ENCODE data around the gene MAP2K7.

The MAP2K7 gene

DNA sequence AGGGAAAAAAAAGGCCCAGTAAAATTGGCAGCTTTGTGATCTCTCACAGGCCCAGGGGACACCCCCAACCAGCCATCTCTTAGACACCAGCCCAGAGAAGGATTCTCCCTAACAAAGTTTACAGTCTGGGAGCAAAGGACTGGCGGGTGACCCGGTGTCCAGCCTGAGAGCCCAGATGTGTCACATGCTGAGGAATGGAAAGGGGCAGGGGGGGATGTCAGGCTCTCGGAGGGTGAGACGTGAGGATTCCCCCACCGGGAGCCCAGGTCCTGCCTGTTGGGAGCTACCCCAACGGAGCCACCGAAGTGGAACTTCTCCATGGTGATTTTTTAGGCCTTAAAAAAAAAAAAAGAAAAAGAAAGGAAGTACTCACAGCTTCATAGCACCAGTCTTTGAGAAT lies 27.1 kb downstream of the MAP2K7 start:
- TF ChIP-seq GLIS3 (CRISPR knock-in tag; IDR thresholded peaks at IDR 0.05) (no peak), SNAI2 (CRISPR knock-in tag; IDR thresholded peaks at IDR 0.05) (no peak), TOX (CRISPR knock-in tag; IDR thresholded peaks at IDR 0.05; ENCODE audit: borderline replicate concordance) (no peak), ZNF70 (CRISPR knock-in tag; IDR thresholded peaks at IDR 0.05) (no peak), ZNF565 (CRISPR knock-in tag; conservative IDR thresholded peaks at IDR 0.05; ENCODE audit: low read depth) (no peak), OSR1 (CRISPR knock-in tag; IDR thresholded peaks at IDR 0.05) (no peak), BACH2 (CRISPR knock-in tag; IDR thresholded peaks at IDR 0.05; ENCODE audit: borderline replicate concordance) (no peak), ESRRG (CRISPR knock-in tag; IDR thresholded peaks at IDR 0.05) (no peak), ZFP3 (CRISPR knock-in tag; IDR thresholded peaks at IDR 0.05) (no peak), TSHZ2 (CRISPR knock-in tag; IDR thresholded peaks at IDR 0.05) (no peak), ISL1 (CRISPR knock-in tag; IDR thresholded peaks at IDR 0.05) (no peak), ZC3H10 (CRISPR knock-in tag; IDR thresholded peaks at IDR 0.05) (no peak), PATZ1 (CRISPR knock-in tag; IDR thresholded peaks at IDR 0.05; ENCODE audit: borderline replicate concordance) (no peak), RARB (CRISPR knock-in tag; IDR thresholded peaks at IDR 0.05) (no peak), ZNF8 (CRISPR knock-in tag; IDR thresholded peaks at IDR 0.05) (no peak), ZFP30 (CRISPR knock-in tag; IDR thresholded peaks at IDR 0.05) (no peak), CSDC2 (CRISPR knock-in tag; IDR thresholded peaks at IDR 0.05) (no peak)
- TF ChIP-seq, protein P1, sequence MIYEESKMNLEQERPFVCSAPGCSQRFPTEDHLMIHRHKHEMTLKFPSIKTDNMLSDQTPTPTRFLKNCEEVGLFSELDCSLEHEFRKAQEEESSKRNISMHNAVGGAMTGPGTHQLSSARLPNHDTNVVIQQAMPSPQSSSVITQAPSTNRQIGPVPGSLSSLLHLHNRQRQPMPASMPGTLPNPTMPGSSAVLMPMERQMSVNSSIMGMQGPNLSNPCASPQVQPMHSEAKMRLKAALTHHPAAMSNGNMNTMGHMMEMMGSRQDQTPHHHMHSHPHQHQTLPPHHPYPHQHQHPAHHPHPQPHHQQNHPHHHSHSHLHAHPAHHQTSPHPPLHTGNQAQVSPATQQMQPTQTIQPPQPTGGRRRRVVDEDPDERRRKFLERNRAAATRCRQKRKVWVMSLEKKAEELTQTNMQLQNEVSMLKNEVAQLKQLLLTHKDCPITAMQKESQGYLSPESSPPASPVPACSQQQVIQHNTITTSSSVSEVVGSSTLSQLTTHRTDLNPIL (CRISPR knock-in tag; IDR thresholded peaks at IDR 0.05; ENCODE audit: low read depth), result no peak
- TF ChIP-seq, protein P2, sequence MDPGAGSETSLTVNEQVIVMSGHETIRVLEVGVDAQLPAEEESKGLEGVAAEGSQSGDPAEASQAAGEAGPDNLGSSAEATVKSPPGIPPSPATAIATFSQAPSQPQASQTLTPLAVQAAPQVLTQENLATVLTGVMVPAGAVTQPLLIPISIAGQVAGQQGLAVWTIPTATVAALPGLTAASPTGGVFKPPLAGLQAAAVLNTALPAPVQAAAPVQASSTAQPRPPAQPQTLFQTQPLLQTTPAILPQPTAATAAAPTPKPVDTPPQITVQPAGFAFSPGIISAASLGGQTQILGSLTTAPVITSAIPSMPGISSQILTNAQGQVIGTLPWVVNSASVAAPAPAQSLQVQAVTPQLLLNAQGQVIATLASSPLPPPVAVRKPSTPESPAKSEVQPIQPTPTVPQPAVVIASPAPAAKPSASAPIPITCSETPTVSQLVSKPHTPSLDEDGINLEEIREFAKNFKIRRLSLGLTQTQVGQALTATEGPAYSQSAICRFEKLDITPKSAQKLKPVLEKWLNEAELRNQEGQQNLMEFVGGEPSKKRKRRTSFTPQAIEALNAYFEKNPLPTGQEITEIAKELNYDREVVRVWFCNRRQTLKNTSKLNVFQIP (CRISPR knock-in tag; IDR thresholded peaks at IDR 0.05; ENCODE audit: borderline replicate concordance, low read depth), result no peak
- TF ChIP-seq, protein P3, sequence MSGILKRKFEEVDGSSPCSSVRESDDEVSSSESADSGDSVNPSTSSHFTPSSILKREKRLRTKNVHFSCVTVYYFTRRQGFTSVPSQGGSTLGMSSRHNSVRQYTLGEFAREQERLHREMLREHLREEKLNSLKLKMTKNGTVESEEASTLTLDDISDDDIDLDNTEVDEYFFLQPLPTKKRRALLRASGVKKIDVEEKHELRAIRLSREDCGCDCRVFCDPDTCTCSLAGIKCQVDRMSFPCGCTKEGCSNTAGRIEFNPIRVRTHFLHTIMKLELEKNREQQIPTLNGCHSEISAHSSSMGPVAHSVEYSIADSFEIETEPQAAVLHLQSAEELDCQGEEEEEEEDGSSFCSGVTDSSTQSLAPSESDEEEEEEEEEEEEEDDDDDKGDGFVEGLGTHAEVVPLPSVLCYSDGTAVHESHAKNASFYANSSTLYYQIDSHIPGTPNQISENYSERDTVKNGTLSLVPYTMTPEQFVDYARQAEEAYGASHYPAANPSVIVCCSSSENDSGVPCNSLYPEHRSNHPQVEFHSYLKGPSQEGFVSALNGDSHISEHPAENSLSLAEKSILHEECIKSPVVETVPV (CRISPR knock-in tag; IDR thresholded peaks at IDR 0.05), result no peak
- ATAC-seq, result no peak

GRCh38 chr19:7931221-7932061 lies 27.8 kb downstream of the MAP2K7 start:
- ATAC-seq, result no peak
- no peak for TF ChIP-seq ZNF565 (CRISPR knock-in tag; conservative IDR thresholded peaks at IDR 0.05; ENCODE audit: low read depth)
- TF ChIP-seq, protein P3 (CRISPR knock-in tag; IDR thresholded peaks at IDR 0.05), result no peak
- TF ChIP-seq ZNF8 (CRISPR knock-in tag; IDR thresholded peaks at IDR 0.05), result no peak
- no peak for TF ChIP-seq ARNTL (CRISPR knock-in tag; IDR thresholded peaks at IDR 0.05; ENCODE audit: borderline replicate concordance, low read depth)
- TF ChIP-seq RARB (CRISPR knock-in tag; IDR thresholded peaks at IDR 0.05), result no peak
